ENCODE results near the gene OPN4.

OPN4 gene

DNA sequence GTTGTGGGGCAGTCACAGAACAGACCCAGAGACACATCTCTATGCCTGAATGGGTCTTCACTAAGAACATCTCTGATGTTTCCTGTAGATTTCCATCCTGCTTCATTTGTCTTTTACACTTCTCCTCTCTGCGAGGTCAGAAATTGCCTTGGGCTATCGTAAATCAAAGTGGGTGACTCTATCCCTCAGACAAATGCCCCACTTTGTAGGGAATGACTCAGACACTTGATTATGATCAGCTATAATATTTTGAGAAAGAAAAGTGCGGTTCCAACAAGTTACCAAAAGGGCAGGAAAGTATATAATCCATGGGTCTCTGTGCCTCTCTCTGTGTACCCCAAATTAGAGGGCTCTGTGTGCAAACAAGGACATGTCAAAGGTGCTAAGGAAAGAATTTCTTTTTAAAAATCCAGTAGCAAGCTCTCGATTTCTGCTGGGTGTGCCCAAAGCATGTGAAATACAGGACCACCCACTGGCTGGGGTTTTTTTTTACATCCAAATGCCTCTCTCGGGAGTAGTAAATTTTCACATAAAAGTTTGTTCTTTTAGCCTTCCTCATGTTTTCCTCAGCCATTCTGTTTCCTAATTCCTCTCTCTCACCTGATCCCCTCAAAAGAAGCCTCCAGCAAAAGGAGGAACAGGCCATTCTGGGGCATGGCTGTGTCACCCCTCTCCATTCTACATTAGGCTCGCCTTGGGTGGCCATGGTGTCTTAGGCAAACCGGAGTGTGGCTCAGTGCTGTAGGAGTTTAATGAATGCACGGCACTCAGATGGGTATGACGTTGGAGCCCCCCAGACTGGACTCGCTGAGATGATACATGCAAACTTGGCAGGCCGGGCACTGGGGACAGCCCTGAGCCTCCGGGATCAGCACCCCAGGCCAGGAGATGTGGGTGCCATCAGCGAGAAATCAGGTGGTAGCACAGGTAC, 6.3 kb upstream of the OPN4 start:
- no peak for DNase-seq

DNA sequence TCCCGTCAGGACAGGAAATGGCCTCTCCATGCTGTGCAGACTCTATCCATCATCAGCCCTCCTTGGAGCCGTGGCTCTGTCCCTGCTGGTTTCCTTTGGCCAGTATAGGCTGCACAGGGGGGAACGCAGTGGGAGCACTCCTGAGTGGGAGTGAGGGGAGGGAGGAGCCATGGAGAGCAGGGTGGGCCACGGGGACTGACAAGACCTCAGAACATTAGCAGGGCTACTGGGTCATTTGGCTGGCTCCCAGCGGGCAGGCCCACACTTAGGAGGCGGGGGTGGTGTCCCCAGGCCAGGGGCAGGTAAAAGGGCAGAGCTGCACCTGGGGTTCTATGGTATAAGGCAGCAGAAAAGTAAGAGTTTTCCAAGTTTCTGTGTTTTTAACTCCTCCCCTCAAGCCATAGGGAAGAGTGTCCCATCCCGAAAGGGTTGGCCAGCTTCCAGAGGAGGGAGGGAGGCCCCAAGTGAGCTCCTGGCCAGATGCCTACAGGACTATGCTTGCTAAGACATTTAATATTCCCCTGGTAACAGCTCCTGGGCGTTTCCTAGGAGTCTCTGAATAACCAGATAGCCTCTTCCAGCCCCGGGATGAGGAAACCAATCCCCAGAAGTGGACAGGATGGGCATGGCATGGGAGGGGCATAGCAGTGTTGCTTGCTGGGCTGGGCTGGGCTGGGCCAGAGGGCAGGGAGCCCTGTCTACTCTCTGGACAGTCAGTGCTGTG, 5.5 kb upstream of the OPN4 start:
- DNase-seq, result no peak

DNA sequence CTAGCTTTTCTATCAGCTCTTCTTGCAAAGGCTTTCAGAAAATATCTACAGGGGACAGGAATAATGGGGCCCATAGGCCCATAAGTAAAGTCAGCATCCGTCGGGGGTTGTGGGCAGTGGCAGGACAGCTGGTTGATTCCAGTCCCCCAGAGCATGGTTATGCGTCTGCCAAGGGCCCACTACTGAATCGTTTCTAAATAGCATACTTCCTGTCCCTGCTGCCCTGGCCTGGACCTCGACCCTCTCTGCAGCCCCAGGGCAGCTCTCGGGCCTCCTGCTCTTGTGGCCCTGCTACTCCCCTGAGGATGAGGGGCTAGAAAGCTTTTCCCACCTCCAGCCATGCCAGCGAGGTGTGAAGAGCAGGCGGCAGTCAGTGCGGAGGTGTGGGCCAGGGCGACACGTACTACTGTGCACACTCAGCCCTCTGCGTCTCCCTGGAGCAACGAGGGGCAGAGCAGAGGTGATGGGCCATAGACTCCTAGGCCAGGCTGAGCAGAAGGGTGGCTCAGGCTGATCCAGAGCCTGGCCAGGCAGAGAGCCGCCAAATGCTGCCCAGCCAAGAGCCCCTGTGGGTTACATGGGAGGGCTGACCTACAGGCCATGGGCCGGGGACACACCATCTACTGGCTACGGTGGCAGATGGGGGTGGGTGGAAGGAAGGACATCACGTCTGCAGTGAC, 4.7 kb upstream of the OPN4 start:
- DNase-seq, result no peak

DNA sequence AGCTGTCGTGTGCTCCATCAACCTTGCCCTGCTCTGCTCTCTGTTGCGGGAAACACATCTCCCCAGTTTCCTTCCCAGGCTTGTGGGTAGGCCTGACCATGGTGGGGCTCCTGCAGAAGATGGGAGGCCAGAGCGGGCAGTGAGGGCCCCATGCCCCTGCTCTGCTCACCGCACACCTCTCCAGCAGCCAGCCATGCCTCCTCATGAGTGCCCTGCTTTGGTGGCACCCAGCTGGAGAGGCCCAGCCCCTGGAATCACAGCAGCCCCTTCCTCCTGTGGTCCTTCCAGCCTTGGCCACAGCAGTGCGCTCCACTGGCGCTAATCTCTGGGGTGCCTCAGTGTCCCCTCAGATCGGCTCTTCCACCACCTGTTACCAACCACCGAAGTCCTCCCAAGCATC, 4.2 kb upstream of the OPN4 start:
- no peak for DNase-seq

- DNase-seq, result no peak
Observed at GRCh38 chr10:86651021-86651471, 3.3 kb upstream of the OPN4 start.

DNA sequence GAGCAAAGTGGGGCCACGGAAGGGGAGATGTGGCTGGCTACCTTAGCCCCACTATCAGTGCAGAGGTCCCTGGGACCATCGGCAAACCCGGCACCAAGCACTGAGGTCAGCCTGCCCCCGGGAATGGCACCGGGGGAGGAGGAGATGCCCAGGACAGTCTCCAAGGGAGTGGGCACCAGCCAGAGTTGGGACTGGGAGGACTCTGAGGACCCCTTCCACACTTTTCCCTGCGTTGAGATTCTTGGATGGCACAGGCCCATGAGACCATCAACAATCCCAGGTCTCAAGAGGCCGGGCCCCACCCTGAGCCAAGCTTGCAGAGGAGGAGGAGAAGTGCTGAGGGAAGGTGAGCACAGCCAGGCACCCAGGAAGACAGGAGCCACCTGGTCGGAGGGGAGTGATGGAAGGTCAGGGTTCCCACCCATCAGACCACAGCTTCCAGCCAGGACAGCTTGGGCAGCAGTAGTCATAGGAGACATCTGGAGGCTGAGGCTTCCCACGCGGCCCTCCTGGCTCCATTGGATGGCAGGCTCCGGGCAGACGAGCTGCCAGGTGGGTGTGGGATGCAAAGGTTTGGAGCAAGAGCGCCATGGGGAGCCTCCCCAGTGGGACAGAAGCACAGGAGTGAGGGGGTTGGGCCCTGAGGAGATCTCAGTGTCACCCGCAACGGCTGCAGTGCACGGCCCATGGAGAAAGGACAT, 2.6 kb upstream of the OPN4 start:
- DNase-seq, result no peak

DNA sequence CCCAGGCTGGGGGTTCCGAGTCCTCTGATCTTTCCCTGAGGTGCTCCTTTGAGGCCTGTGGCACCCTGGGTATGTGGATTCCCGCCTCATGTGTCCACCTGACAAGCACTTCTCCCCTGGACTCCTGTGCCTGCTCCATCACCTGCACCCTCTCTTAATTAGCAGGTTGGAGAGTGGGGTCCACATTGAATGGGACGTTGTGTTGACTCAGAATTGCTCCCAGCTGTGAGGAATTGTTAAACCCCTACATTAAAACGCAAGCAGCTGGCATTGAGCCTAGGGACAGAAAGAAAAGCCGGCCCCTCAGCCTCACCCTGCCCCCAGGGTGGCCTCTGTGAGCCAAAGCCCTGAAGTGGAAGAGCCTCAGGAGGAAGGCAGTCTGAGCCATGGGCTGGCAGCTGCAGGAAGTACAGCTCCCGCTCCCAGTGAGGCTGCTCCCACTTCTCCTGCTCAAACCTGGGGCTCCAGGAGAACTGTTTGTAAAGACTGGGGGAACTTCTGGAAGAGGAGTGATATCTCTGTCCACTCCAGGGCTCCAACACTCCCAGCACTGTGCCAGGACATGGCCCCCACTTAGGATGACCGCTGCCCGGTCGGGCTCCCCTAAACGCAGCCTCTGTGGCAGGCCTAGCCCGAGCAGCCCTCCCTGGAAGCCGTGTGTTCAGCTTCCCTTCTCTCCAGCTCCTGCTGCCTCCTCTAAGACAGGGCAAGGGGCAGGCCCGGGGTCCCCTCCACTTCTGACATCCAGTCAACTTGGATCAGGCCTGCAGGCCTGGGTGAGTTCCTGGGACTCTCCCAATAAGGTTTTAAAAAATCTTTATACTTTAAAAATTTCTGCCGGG, 1.8 kb upstream of the OPN4 start:
- DNase-seq, result no peak

- DNase-seq, result no peak
Observed at GRCh38 chr10:86653379-86653778, 968 bp upstream of the OPN4 start.

GRCh38 chr10:86653987-86654386, 360 bp upstream of the OPN4 start:
- DNase-seq, result no peak

DNA sequence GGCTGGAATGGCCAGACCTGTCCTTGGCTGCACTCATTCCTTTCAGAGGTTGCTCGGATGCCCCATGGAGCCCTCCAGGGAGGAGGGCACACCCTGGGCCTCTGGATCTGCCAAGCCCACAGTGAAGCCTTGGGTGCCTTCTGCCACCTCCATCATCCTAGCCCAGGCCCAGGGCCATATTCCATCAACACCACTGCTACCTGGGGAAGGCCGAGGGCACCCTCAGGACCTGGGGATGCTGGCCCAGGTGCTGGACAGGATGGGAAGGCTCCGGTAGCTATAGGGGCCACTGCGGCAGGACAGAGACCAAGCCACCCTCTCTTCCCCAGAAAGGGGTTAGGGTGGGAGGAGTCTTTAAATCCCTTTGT, 810 bp downstream of the OPN4 start:
- no peak for DNase-seq

DNA sequence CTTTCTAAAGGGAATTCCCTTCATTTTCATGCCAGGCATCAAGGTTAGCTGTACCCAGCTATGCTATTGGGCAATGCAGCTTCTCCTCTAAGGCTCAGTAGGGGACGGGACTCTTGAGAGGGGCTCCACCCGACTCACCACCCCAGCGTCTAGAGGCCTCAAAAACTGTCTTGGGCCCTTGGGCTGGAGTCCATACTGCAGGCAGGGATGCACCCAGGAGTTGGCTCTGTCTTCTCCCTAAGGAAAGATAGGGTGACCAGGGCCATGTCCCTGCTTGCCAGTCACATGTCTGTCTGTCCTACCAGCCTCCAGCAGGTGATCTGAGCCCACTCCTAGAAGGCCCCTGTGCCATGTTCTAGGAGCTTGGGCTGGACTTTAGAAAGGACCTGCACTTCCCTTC, 1.2 kb downstream of the OPN4 start:
- DNase-seq, result no peak

GRCh38 chr10:86657011-86657395, 2.7 kb downstream of the OPN4 start:
- DNase-seq, result no peak

- DNase-seq, result no peak
Observed at GRCh38 chr10:86657396-86658011, 3.2 kb downstream of the OPN4 start.

DNA sequence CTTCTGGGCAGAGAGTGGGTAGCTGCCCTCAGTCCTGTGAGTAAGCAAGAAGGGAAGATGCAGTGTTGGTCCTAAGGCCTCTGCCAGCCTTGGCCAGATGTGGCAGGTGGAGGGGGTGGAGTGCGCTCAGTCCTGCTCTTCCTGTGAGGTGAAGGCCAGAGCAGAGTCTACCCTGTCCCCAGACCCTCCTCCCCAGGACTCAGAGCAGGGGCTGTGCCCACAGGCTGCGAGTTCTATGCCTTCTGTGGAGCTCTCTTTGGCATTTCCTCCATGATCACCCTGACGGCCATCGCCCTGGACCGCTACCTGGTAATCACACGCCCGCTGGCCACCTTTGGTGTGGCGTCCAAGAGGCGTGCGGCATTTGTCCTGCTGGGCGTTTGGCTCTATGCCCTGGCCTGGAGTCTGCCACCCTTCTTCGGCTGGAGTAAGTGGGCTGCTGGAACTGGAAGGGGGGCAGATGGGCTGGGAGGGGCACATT, 4.0 kb downstream of the OPN4 start:
- DNase-seq, result no peak

GRCh38 chr10:86658751-86659150, 4.4 kb downstream of the OPN4 start:
- no peak for DNase-seq

DNA sequence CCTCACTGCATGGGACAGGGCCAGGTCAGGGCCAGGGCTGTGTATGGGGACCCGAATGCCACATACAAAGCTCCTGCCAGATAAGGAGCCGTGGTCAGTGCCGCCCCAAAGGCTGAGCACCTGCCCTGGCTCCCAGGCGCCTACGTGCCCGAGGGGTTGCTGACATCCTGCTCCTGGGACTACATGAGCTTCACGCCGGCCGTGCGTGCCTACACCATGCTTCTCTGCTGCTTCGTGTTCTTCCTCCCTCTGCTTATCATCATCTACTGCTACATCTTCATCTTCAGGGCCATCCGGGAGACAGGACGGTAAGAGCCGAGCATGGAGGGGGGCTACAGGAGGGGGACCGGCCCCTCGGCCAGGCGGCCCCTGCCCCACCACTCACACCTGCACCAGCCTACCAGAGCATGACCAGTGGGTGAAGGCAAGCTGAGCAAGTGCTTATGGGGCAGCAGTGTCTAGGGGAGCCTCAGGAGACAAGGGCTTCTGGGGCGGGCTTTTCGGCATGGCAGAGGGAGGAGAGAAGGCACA, 4.9 kb downstream of the OPN4 start:
- DNase-seq, result no peak

GRCh38 chr10:86659721-86660453, 5.5 kb downstream of the OPN4 start:
- no peak for DNase-seq

DNA sequence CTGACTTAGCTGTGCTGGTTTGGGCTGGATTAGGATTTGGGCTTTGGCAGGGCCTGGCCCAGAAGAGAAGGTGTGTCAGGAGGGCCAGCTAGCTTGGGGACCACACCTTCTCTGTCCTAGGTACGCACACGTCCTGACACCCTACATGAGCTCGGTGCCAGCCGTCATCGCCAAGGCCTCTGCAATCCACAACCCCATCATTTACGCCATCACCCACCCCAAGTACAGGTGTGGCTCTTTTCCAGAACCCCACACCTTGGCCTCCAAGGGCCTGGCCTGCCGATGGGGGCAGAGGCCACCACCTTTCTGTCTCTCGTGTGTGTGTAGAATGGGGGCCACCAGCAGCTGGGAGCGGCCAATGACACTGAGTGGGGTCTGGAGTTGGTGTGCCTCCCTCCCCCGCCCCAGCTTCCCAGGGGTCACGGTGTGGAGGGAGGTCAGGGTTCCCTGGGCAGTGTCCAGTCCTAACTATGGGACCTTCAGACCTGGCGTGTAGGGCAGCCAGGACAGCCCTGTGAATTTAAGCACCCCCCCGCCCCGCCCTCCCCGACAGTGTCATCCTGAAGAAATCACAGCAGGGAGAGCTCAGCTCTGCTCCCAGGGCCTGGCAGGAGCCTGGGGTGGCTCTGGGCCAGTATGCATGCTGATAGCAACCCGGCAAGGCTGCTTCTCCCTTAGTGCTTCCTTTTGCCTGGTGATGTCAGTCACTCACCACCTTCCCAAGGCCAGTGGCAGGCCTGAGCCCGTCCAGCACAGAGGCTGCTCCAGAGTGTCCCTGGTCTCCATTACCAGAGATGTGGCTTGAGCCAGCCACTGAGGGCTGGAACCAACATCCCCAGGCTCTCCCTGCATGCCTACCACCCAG, 7.0 kb downstream of the OPN4 start:
- no peak for DNase-seq
